Activated CD8-positive, alpha-beta memory T cell treated with anti-CD3 and anti-CD28 coated beads for 1 hour (primary cell): Measurements from ENCODE around the gene TSFM.

Experiments
- DNase-seq, 2 donors: peaks; one replicate each; pipeline ENCODE4 v3.0.0-alpha.2; 2020; ENCODE audit warnings: low read depth in 1 of 2; ENCODE audit errors: extremely low read depth in 1 of 2

The TSFM gene

GRCh38 chr12:57777911-57778310 lies 4.7 kb upstream of the TSFM start:
- DNase-seq: no peak

- no peak for DNase-seq
Measured at GRCh38 chr12:57779736-57780135, 2.9 kb upstream of the TSFM start.

- no peak for DNase-seq
Measured at GRCh38 chr12:57780284-57780897, 2.2 kb upstream of the TSFM start.

GRCh38 chr12:57781244-57781643 lies 1.3 kb upstream of the TSFM start:
- DNase-seq: no peak

- no peak for DNase-seq
Measured at GRCh38 chr12:57781801-57782200, 786 bp upstream of the TSFM start.

- no peak for DNase-seq
Measured at GRCh38 chr12:57782243-57782607, 362 bp upstream of the TSFM start.

GRCh38 chr12:57783466-57783801 lies 847 bp downstream of the TSFM start:
- no peak for DNase-seq

GRCh38 chr12:57783861-57784260 lies 1.3 kb downstream of the TSFM start:
- DNase-seq: no peak

GRCh38 chr12:57793920-57794319 lies 11.3 kb downstream of the TSFM start:
- DNase-seq: no peak

GRCh38 chr12:57795354-57795753 lies 12.8 kb downstream of the TSFM start:
- DNase-seq: no peak

- DNase-seq: no peak
Measured at GRCh38 chr12:57796996-57797395, 14.4 kb downstream of the TSFM start.

GRCh38 chr12:57797933-57798332 lies 15.3 kb downstream of the TSFM start:
- DNase-seq: no peak

- DNase-seq: no peak
Measured at GRCh38 chr12:57800965-57801364, 18.4 kb downstream of the TSFM start.

- DNase-seq: no peak
Measured at GRCh38 chr12:57802607-57803006, 20.0 kb downstream of the TSFM start.

GRCh38 chr12:57803319-57803893 lies 20.8 kb downstream of the TSFM start:
- peak in 1 of 2 donors; percentile 5 for DNase-seq

- DNase-seq: no peak
Measured at GRCh38 chr12:57806677-57807076, 24.1 kb downstream of the TSFM start.

- DNase-seq: no peak
Measured at GRCh38 chr12:57807285-57807684, 24.7 kb downstream of the TSFM start.

GRCh38 chr12:57808351-57808750 lies 25.8 kb downstream of the TSFM start:
- no peak for DNase-seq

GRCh38 chr12:57809425-57809824 lies 26.8 kb downstream of the TSFM start:
- no peak for DNase-seq

GRCh38 chr12:57810450-57810849 lies 27.9 kb downstream of the TSFM start:
- DNase-seq: no peak

GRCh38 chr12:57811028-57811755 lies 28.6 kb downstream of the TSFM start:
- no peak for DNase-seq

- no peak for DNase-seq
Measured at GRCh38 chr12:57813111-57813970, 30.8 kb downstream of the TSFM start.
